Stimulated activated CD8-positive, alpha-beta memory T cell treated with anti-CD3 and anti-CD28 coated beads, Interleukin-2, amount 100 ng/mL, for 48 hours (primary cell): ENCODE data around the gene RPL10.

Source experiments
- DNase-seq, 2 donors: peaks; one replicate each; pipeline ENCODE4 v3.0.0-alpha.2; 2020; ENCODE audit warnings: low read depth in 2 of 2

The RPL10 gene

DNA sequence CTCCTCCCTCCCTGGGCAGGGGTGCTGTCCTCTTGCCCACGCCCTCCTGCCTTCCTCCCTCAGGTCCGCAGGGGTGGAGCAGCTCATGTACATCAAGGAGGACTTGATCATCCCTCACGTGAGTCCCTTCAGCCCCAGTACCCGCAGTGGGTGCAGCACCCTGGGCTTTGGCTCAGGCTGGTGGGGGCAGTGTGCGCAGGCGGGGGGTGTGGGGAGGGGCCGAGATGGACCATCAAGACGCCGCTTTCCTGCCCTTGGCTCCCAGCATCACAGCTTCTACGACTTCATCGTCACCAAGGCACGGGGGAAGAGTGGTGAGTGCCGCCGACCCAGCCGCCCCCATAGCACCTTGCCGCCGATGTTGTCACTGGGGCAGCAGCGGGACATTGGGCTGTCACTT lies 51.4 kb downstream of the RPL10 start:
- DNase-seq, result no peak

DNA sequence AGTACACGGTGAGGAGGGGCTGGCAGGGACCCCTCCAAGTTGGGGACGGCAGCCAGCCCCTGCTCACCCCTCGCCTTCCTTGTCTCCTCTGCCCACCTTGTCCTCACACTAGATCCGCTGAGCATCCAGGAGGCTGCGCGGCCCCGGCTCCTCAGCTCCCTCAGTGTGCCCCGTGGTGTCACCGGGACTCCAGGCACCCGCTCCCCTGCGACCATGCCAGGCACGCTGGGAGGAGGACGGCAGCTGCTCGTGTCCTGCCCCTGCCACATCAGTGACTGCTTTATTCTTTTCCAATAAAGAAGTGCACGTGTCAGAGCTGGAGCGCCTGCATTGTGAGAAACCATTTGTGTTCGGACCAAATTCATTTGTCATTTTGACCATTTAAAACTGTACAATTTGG lies 52.1 kb downstream of the RPL10 start:
- no peak for DNase-seq
